Activated CD8-positive, alpha-beta T cell treated with anti-CD3 and anti-CD28 coated beads for 36 hours (primary cell): ENCODE measurements around the gene ITIH3. TPM values are rescaled to one million over a fixed set of nuclear protein-coding genes. Genes with fewer than 3 reads are reported as not detected.

Experiments
- ATAC-seq: fragments of 200-7000 bp; cut with Tn5 transposase; one replicate; pipeline ENCODE4 v1.10.0; 2021; ENCODE audit warnings: mild to moderate bottlenecking, moderate library complexity
- CTCF ChIA-PET: fragments of 350-600 bp; sonication (Branson Sonifier 250); formaldehyde crosslinking; loops from one replicate; lab custom pipeline; 2021; ENCODE audit warnings: antibody characterized with exemption; lab: Charles Lee
- POLR2A ChIA-PET: fragments of 350-600 bp; sonication (Branson Sonifier 250); formaldehyde crosslinking; loops from one replicate; lab custom pipeline; 2021; ENCODE audit warnings: antibody characterized with exemption; lab: Charles Lee
- DNase-seq: peaks from one replicate; pipeline ENCODE4 v3.0.0-alpha.2; 2020
- H3K27ac Mint-ChIP-seq: one replicate; pipeline ENCODE4 v1.8.0; 2021; ENCODE audit warnings: mild to moderate bottlenecking, mixed read lengths
- H3K27me3 Mint-ChIP-seq: one replicate; pipeline ENCODE4 v1.8.0; 2021; ENCODE audit warnings: mixed read lengths
- H3K36me3 Mint-ChIP-seq: one replicate; pipeline ENCODE4 v1.8.0; 2021; ENCODE audit warnings: low read depth, mixed read lengths
- H3K4me1 Mint-ChIP-seq: one replicate; pipeline ENCODE4 v1.8.0; 2021; ENCODE audit warnings: low read depth, mixed read lengths
- H3K4me3 Mint-ChIP-seq: one replicate; pipeline ENCODE4 v1.8.0; 2021; ENCODE audit warnings: mild to moderate bottlenecking, moderate library complexity, mixed read lengths
- H3K9me3 Mint-ChIP-seq: one replicate; pipeline ENCODE4 v1.8.0; 2021; ENCODE audit warnings: mixed read lengths
- intact Hi-C: fragments of 100-400 bp; cut with micrococcal nuclease; formaldehyde crosslinking; loops from one replicate; pipeline ENCODE4 v1.10.0; 2022
- microRNA-seq: library from miRNA; unstranded; fragments of <30 nt; microRNA quantifications from one replicate; pipeline ENCODE4 v1.2.0, GENCODE V29; 2022; ENCODE audit warnings: borderline microRNAs expressed, borderline replicate concordance
- total RNA-seq, 2 experiments: library from RNA; stranded (reverse); gene quantifications; one replicate each; pipeline ENCODE4 v1.2.3, GENCODE V29; 2021
- TF ChIP-seq, protein P1 (sequence below): fragments of 200-600 bp; IDR thresholded peaks from one replicate; pipeline ENCODE4 v1.8.0; 2022; ENCODE audit warnings: antibody characterized with exemption, mild to moderate bottlenecking

ITIH3 gene
- total RNA-seq, 2 experiments from 2014 or later: not detected

- intact Hi-C loops: no loop called here
- Mint-ChIP-seq H3K27me3 (no peaks in the 10 kb centered on the region), H3K4me3 (no peak overlapping the region), H3K27ac (no peak overlapping the region), H3K36me3 (no peaks in the 10 kb centered on the region), H3K4me1 (no peaks in the 10 kb centered on the region), H3K9me3 (no peaks in the 10 kb centered on the region)
- TF ChIP-seq, protein P1, sequence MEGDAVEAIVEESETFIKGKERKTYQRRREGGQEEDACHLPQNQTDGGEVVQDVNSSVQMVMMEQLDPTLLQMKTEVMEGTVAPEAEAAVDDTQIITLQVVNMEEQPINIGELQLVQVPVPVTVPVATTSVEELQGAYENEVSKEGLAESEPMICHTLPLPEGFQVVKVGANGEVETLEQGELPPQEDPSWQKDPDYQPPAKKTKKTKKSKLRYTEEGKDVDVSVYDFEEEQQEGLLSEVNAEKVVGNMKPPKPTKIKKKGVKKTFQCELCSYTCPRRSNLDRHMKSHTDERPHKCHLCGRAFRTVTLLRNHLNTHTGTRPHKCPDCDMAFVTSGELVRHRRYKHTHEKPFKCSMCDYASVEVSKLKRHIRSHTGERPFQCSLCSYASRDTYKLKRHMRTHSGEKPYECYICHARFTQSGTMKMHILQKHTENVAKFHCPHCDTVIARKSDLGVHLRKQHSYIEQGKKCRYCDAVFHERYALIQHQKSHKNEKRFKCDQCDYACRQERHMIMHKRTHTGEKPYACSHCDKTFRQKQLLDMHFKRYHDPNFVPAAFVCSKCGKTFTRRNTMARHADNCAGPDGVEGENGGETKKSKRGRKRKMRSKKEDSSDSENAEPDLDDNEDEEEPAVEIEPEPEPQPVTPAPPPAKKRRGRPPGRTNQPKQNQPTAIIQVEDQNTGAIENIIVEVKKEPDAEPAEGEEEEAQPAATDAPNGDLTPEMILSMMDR: no peak
- ChIA-PET POLR2A (no interaction called here), CTCF (interaction anchor here (2.7 kb wide), 1 partner anchor 83 kb away, joined by 9 read pairs; no protein-coding TSS in a partner anchor)
- DNase-seq (no peak), ATAC-seq (no peak)
These were observed 57.8 kb downstream of the ITIH3 start for GRCh38 chr3:52852419-52852818.

GRCh38 chr3:52854013-52854412, 59.4 kb downstream of the ITIH3 start:
- Mint-ChIP-seq H3K27me3 (no peaks in the 10 kb centered on the region), H3K9me3 (no peaks in the 10 kb centered on the region), H3K36me3 (no peaks in the 10 kb centered on the region), H3K27ac (no peak overlapping the region), H3K4me3 (no peak overlapping the region), H3K4me1 (no peaks in the 10 kb centered on the region)
- intact Hi-C loops: no loop called here
- no peak for ATAC-seq
- no peak for DNase-seq
- POLR2A ChIA-PET: no interaction called here
- TF ChIP-seq, protein P1: no peak
- CTCF ChIA-PET: interaction anchor here (1.3 to 2.7 kb wide), 3 partner anchors 33 to 88 kb away, joined by 3 to 9 read pairs (median 4); no protein-coding TSS in a partner anchor

GRCh38 chr3:52856666-52857065, 62.1 kb downstream of the ITIH3 start:
- Mint-ChIP-seq H3K36me3 (no peaks in the 10 kb centered on the region), H3K4me1 (no peaks in the 10 kb centered on the region), H3K4me3 (no peak overlapping the region), H3K27me3 (no peaks in the 10 kb centered on the region), H3K9me3 (no peaks in the 10 kb centered on the region), H3K27ac (no peak overlapping the region)
- TF ChIP-seq, protein P1: no peak
- CTCF ChIA-PET: interaction anchor here (0.5 kb wide), 1 partner anchor 113 kb away, joined by 3 read pairs; no protein-coding TSS in a partner anchor
- intact Hi-C loops: no loop called here
- no peak for ATAC-seq
- POLR2A ChIA-PET: no interaction called here
- DNase-seq: no peak

DNA sequence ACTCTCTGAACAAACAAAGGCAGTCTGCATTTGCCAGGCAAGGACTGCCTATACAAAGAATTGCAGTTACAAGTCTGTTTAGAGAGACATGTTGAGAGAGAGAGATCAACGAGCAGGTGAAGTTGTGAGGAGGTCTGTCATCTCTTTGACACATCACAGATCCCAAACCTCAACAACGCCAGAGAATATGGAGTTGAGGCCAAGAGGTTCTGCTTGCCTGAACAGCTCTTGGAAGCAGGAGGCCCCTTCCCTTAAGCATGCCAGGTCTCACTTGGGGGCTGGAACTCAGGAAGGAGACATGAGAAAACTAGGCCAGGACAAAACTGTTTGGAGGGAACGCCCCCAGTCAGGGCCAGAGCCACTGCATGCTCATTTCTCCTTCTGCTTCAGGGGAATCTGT, 62.5 kb downstream of the ITIH3 start:
- Mint-ChIP-seq H3K4me1 (no peaks in the 10 kb centered on the region), H3K27ac (no peak overlapping the region), H3K9me3 (no peaks in the 10 kb centered on the region), H3K4me3 (no peak overlapping the region), H3K27me3 (no peaks in the 10 kb centered on the region), H3K36me3 (no peaks in the 10 kb centered on the region)
- CTCF ChIA-PET: no interaction called here
- DNase-seq (no peak), ATAC-seq (no peak)
- TF ChIP-seq, protein P1: no peak
- intact Hi-C loops: no loop called here
- POLR2A ChIA-PET: no interaction called here

- CTCF ChIA-PET: interaction anchor here (0.6 to 1.0 kb wide), 2 partner anchors 16 to 77 kb away, joined by 3 to 6 read pairs; no protein-coding TSS in a partner anchor
- POLR2A ChIA-PET: interaction anchor here (0.6 kb wide), 1 partner anchor 855 kb away, joined by 3 read pairs; no protein-coding TSS in a partner anchor
- no peak overlapping the region for H3K4me3 Mint-ChIP-seq
These were observed 63.3 kb downstream of the ITIH3 start for GRCh38 chr3:52857864-52858263.

More at GRCh38 chr3:52857864-52858263, 63.3 kb downstream of the ITIH3 start:
- H3K9me3 Mint-ChIP-seq: no peaks in the 10 kb centered on the region
- no peaks in the 10 kb centered on the region for H3K27me3 Mint-ChIP-seq
- TF ChIP-seq, protein P1: no peak
- DNase-seq (no peak), ATAC-seq (no peak)
- intact Hi-C loops: no loop called here
- no peaks in the 10 kb centered on the region for H3K4me1 Mint-ChIP-seq
- H3K27ac Mint-ChIP-seq: no peak overlapping the region
- no peaks in the 10 kb centered on the region for H3K36me3 Mint-ChIP-seq

Small RNA genes lying within 50 kb of the gene (microRNA-seq; reads per million reads assigned to microRNA genes)
- gene MIR8064: not detected

Other genes starting within 250 kb of the ITIH3 start
- gene PBRM1, start 108.9 kb upstream of the ITIH3 start, total RNA-seq: 10 to 100 TPM; 55.9 to 56.1 TPM
- gene GNL3, start 108.8 kb upstream of the ITIH3 start, total RNA-seq: 100 to 1,000 TPM; 198 to 200 TPM
- gene GLT8D1, start 89.0 kb upstream of the ITIH3 start, total RNA-seq: 10 to 100 TPM; 34.0 to 35.0 TPM
- 100 to 1,000 TPM; 116 to 120 TPM for gene SPCS1, start 88.7 kb upstream of the ITIH3 start, total RNA-seq
- 10 to 100 TPM; 16.2 to 18.4 TPM for gene NEK4, start 23.9 kb upstream of the ITIH3 start, total RNA-seq
- gene ITIH1, start 17.2 kb upstream of the ITIH3 start, total RNA-seq: not detected
- gene ITIH4, start 35.9 kb downstream of the ITIH3 start, total RNA-seq: 1 to 10 TPM; 3.9 to 5.5 TPM
- not detected for gene MUSTN1, start 40.2 kb downstream of the ITIH3 start, total RNA-seq
- 10 to 100 TPM; 17.3 to 18.3 TPM for gene STIMATE, start 102.8 kb downstream of the ITIH3 start, total RNA-seq